HG03025 (cell line): Measurements from ENCODE around the gene ZBTB2.
"Not testable (repeated sequence)": the region's sequence is repeated elsewhere in the genome, so short reads cannot be mapped to it uniquely, and the experiment has no call there.

ENCODE experiments used
- ATAC-seq: cut with Tn5 transposase; IDR thresholded peaks from one replicate; pipeline ENCODE4 v1.9.1; 2021; ENCODE audit warnings: mild to moderate bottlenecking, moderate library complexity; ENCODE audit not compliant: unreplicated experiment, low FRiP score

The ZBTB2 gene

DNA sequence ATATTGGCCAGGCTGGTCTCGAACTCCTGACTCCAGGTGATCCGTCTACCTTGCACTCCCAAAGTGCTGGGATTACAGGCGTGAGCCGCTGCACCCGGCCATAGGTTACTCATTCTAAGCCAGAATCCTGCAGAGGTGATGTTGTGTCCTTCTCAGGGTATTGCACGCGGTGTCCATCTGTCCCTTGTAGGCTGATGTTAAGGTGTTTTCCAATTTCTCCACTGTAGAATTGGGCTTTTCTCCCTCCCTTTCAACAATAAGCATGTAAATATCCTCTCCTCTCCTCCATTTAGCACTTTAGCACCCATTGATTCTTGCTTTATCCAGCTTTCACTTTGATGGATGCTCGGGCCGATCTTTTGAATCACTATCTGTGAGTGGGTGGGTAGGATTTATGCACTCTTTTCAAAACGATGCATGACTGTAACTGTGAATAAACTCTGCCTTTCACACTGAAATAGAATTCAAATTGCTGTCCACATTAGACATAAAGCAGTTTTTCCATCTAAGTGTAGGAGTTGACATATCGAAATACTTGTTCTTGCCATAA lies 52.6 kb downstream of the ZBTB2 start:
- no peak for ATAC-seq

DNA sequence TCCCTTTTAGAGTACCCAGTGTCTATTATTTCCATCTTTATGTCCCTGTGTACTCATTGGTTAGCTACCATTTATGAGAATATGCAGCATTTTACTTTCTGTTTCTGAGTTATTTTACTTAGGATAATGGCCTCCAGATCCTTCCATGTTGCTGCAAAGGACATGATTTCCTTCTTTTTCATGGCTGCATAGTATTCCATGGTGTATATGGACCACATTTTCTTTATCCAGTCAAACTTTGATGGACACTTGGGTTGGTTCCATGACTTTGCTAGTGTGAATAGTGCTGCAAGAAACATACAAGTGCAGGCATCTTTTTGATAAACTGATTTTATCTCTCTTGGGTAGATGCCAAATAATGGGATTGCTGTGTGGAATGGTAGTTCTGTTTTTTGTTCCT lies 55.4 kb downstream of the ZBTB2 start:
- no peak for ATAC-seq

DNA sequence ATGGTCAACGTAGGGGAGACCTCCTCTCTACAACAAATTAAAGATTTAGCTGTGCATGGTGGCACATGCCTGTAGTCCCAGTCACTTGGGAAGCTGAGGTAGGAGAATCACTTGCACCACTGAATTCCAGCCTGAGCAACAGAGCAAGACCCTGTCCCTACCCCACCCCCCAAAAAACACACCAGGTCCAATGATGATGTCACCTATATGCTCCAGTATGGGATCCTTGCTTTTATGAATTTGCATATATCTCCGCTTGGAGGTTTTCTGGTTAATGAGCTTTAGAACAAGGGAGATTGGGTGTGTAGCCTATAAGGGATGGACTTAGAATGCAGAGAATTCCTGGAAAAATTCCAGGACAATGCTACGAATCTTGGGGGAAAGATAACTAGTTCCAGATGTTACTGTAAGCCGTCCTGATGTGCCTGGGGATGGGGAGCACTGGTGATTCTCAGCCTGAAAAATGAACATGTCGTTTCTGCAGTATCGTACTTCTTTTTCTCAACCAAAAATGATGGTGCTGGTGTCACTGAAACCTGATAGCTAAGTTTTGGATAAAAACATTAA lies 61.1 kb downstream of the ZBTB2 start:
- ATAC-seq = no peak

DNA sequence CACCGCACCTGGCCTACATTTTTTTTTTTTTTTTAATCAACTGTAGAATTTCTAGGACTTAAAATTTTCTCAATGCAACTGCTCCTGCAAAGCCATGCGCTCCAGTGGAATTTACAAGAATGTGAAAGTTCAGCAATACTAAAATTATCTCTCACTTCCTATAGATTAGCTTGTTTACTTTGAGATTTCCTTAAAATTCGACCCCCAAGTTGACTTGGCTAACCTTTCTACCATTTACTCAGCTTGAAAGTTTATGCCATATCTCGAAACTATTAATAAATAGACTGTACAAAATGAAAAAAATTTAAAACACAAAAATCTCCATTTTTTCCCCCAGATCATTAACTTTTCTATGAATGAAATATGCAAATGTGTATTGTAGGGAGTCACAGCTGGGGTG lies 64.3 kb downstream of the ZBTB2 start:
- no peak for ATAC-seq

DNA sequence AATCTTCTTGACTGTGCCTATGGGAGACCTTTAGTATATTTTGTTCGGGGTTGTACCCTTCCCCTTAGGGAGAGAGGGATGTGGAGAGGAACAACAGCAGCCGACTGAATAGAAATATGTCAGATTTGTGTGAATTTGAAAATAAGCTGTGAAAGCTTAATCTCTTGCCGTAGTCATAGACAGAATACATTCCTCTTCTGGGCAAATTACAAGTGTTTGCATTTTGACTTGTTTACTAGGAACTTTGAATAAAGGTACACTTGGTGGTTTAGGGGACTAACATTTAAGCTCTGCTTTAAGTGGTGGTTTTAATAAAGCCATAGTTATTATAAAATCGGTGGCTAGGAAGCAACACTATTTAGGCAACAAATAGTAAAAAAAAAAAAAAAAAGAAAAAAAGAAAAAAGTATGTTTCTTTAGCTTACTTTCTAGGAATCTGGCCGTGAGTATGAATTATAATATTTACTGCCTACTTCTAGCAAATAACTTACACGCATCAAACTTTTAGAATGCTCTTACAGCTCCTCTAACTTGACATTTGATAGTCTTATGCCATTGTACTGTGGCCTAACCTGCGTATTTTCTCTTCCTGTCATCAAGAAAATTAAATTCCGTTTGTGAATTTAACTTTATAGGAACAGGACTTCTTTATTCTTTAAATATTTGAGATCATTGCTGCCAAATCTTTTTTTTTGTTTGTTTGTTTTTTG lies 65.1 kb downstream of the ZBTB2 start:
- ATAC-seq = no peak

DNA sequence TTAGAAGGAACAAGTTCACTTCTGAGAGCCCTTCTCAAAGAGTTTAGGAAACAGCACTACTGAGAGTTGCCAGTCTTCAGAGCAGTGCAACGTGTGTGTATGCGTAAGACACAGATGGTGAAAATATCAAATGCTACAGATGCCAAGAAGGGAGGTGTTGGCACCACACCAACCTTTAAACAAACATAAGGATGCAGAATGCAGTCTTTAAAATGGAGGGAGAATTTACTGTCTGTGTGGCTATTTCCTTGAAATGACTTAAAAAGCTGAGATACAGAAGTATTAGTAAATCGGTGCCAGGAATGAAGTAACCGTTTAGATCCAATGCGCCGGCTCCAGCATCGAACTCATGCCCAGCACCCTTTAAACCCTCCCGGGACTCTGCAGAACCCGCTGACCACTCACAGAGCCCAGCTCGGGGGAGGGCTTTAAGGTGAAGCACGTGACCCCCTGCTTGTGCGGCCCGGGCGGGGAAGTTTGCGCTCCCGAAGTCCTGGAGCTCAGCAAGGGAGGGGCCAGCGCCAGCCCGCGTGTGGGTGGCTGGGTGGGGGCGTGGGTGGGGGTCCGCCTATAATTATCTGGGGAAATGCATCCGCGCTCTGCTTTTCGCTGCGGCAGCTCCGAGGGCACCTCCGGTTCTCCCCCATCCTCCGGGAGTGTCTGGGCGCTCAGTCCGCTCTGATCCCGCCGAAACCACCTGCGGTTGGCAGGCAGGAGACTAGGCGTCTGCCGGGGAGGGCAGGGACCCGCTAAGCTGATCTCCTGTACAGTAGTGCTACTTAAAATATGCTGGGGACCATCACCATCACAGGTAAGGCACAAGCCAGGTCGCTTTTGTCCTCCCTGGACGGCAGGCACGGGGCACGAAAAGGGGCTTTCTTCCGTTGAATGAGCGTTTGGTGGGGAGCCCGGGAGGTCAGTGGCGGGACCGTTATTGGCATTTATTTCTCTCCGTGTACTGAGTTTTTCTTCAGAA lies 66.0 kb downstream of the ZBTB2 start:
- ATAC-seq = no peak

DNA sequence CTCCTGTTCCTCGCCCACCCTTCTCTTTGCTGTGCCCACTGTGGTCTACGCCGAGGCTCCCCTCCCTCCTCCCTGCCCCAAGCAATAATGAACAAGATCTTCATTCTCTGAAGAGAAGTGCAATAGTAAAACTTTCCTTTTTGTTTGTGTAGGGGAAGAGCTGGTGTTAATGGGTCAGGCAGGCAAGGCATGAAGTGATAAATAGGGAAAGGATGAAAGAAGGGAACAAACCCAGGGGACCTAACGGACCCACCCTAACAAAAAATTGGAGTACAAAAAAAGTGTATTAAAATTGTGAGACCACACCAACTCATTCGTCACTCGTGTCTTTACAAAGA lies 66.9 kb downstream of the ZBTB2 start:
- no peak for ATAC-seq

DNA sequence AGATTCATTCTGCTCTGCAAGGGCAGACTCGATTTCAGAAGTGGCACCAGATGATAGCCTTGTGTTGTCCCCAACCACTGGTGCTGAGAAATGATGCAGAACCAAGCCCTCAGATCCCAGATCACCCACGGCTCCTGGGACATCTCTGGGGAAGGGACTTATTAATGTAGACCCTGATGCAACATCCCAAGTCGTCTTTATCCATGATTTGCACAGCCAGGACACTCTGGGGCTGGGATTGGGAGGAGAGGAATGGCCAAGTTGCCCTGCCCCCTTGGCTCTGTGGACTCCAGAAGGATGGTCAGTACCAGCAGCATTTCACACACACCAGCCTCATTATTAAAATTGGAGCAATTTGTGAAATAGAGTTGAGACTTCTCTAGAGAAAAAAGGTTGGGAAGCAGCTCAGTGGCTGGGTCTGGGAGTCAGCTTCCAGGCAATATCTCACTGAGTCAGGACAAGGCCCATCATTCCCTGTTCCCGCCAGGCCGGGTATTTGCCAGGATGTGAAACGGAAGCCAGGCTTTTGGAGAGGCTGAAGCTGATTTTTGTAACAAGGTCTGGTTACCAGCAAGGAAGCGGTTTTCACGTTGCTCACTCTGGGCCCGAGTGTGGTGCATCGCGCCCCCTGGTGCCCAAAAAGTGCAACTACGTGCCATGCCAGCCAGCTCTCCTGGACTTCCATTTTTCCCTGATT lies 67.4 kb downstream of the ZBTB2 start:
- no peak for ATAC-seq

DNA sequence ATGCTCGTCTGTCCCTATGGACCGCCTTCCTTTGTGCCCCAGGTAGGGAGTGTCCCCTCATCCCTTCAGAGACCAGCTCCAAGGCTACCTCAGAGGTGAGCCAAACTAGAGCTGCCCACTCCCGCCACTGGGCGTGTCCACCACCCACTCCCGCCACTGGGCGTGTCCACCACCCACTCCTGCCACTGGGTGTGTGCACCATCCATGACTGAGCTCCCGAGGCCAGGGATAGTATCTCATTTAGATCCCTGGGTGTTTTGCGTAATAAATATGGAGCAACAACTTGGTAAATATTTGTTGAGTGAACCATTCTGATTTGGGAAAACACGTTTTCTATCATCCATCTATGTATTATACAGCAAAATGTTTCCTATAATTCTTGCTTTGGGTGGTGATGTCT lies 68.8 kb downstream of the ZBTB2 start:
- ATAC-seq = no peak

DNA sequence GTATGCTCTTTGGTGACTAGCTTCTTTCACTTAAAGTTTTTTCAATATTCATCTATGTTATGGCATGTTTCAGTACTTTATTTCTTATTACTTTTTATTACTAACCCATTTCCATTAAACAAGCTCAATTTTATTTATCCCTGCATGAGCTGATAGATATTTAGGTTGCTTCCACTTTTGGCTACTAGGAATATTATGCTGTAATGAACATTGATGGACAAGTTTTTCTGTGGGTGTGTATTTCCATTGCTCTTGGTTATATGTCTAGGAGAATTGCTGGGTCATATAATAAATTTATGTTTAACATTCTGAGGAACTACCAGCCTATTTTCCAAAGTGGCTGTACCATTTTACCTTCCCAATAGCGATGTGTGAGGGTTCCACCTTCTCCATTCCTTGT lies 69.9 kb downstream of the ZBTB2 start:
- ATAC-seq = no peak

DNA sequence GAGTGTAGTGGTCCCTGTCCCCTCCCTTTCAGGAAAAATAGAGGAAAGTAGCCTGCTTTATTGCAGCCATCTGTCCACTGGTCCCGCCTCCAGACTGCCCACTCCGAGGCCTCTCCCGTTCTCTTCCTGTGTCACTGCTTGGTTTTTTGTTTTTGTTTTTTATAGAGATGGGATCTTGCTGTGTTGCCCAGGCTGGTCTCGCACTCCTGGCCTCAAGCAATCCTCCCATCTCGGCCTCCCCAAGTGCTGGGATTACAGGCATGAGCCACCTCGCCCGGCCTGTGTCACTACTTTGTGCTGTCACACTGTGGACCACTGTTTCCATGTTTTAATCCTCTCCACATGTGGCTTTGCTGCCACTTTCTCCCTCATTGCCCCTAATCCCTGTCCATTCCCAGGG lies 71.2 kb downstream of the ZBTB2 start:
- ATAC-seq = no peak

DNA sequence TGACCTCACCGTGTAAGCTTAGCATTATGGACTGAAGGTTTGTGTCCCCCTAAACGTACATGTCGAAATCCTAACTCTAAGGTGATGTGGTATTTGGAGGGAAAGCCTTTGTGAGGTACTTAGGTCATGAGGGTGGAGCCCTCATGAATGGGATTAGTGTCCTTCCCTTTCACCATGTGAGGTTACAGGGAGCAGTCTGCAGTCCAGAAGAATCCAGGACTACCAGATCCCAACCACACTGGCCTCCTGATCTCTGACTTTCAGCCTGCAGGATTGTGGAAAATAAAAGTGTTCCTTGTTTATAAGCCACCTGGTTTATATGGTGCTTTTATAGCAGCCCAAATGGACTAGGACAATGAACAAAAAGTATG lies 73.4 kb downstream of the ZBTB2 start:
- ATAC-seq = no peak

DNA sequence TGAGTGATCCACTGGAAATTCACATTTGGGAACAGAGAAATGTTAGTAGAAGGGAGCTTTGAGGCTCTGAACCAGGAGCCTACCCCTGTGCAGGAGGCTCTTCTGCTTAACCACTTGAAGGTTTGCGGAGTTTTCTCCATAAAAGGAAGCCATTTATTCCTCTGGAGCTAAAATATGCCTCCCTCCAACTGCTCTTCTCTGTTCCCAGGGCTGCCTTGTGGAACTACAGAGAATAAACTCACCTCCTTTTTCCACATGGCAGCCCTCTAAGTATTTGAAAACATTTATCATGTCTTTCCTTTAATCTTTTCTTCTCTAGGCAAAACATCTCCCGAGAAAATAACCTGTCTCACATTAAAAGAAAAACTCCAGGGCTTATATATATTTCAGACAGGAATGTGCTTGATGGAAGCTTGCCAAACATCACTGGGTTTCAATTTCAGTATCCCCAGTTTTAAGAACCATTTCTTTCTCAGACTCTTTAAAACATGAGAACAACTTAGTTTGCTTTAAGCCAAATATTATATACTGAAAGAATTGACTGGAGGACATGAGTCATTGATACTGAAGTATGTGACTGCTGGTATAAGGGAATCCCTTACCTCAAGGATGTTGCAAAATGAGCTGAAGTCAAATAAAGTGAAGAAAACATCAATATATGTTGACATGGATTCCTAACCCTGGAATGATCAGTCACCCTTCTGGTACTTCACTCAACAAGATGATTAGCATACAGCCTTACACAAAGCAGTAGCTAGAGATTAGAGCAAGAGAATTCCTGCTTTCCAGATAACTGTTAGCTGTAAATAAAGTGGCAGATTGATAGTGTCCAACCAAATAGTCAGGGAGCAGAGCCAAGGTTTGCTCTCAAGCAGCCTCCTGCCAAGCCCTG lies 74.0 kb downstream of the ZBTB2 start:
- no peak for ATAC-seq

DNA sequence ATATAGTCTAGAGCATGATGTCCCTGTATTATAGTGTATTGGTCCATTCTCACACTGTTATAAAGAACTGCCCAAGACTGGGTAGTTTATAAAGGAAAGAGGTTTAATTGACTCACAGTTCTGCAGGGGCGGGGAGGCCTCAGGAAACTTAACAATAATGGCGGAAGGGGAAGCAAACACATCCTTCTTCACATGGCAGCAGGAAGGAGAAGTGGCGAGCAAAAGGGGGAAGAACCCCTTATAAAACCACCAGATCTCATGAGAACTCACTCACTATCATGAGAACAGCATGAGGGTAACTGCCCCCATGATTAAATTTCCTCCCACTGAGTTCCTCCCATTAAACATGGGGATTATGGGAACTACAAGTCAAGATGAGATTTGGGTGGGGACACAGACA lies 75.7 kb downstream of the ZBTB2 start:
- ATAC-seq = not testable (repeated sequence)
